Occipital lobe (tissue), 2 donors: ENCODE measurements around the gene CTDNEP1. TPM values are rescaled to one million over a fixed set of nuclear protein-coding genes. Genes with fewer than 3 reads are reported as not detected.

Source experiments
- DNase-seq: peaks from one replicate; lab custom pipeline; 2025; lab: John Stamatoyannopoulos, UW
- total RNA-seq: library from RNA; depleted of rRNA; stranded (reverse); fragments of >200 nt; gene quantifications from one replicate; pipeline ENCODE4 v1.2.3, GENCODE V29; 2014

The CTDNEP1 gene
- total RNA-seq, 1 donor from 2014 or later = 26.5 TPM

DNA sequence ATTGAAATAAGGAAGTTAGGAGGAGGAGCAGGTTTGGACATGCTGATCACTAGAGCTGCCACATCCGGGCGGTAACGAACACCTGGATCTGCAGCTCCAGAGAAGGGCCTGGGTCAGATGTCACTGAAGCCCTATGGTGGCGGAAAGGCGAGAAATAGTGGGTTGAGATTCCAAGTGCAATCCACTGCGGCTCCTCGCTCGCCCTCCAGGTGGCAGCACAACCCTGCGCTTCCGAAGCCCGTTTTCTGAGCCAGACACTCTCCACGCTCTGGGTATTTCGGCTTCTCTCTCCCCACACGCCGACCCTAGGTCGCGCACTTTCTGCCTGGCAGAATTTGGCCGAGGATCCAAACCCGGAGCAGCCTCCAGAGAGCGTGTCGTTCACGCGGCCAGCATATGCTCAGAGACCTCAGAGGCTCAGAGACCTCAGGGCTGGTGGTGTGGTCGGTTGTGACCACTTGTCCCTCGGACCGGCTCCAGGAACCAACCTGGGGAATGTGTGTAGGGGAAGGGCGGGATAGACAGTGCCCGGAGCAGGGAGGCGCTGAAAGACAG lies 29.1 kb upstream of the CTDNEP1 start:
- peak; percentile 54 for DNase-seq

DNA sequence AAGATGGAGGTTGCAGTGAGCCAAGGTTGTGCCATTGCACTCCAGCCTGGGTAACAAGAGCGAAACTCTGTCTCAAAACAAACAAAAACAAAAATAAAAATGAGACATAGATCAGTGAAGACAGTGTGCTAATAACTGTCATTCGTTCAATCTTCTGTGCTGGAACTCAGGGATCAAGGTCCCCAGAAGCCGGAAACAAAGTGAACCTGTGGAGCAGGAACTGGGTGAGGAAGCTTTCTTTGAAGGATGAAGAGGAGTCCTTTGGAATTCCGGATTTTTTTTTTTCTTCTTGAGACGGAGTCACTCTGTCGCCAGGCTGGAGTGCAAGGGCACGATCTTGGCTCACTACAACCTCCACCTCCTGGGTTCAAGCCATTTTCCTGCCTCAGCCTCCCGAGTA lies 27.9 kb upstream of the CTDNEP1 start:
- DNase-seq = no peak

GRCh38 chr17:7266784-7267183 lies 15.2 kb upstream of the CTDNEP1 start:
- no peak for DNase-seq

DNA sequence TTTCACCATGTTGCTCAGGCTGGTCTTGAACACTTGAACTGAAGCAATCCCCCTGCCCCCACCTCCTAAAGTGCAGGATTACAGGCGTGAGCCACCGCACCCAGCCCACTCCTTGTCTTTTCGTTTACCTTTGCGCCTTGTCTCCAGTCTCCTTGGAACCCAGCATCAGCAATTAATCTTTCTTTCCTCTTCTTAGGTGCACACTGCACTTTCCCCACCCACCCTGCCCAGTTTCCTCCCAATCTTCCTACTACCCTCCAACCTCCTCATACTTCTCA lies 12.2 kb upstream of the CTDNEP1 start:
- no peak for DNase-seq

DNA sequence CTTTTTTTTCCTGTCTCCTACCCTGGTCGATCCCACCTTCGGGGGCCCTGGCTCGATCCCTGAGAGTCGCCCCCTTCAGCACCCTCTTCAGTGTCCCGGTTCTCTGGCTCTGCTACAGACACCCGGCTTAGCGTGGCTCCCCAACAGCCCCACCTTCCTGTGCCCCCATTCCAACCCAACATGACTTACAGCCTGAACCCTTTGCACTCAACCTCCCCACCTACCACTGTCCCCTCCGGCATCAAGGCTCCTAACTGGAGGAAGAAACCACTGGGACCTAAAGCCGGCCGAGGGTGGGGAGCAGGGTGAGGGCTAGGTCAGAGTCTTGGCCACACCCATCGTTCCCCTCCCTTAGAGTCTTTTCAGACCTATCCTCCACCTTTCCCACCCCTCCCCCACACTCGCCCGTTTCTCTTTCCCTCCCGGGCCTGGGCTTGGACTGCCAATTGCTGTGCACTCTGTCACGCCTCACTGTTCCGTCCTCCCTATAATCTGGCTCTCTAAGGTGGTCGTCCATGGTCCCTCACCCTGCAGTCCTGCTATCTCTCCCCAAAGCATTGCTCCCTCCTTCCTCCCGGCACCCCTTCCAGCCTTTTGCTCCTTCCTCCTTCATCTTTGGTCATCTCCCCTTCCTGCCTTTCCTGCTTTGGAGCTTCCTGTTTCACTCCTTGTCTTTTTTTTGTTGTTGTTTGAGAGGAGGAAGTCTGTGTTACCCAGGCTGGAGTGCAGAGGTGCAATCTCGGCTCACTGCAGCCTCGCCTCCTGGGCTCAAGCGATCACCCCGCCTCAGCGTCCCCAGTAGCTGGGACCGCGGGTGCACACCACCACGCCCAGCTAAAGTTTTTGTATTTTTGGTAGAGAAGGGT lies 11.6 kb upstream of the CTDNEP1 start:
- no peak for DNase-seq

- no peak for DNase-seq
Measured at GRCh38 chr17:7262192-7262934, 10.8 kb upstream of the CTDNEP1 start, which contains the start of gene CLDN7. TSS of gene CLDN7 (minus strand) at chr17:7262478. CDS start at chr17:7262043, 435 bp downstream.

- DNase-seq = no peak
Measured at GRCh38 chr17:7261379-7262191, 10.1 kb upstream of the CTDNEP1 start.

DNA sequence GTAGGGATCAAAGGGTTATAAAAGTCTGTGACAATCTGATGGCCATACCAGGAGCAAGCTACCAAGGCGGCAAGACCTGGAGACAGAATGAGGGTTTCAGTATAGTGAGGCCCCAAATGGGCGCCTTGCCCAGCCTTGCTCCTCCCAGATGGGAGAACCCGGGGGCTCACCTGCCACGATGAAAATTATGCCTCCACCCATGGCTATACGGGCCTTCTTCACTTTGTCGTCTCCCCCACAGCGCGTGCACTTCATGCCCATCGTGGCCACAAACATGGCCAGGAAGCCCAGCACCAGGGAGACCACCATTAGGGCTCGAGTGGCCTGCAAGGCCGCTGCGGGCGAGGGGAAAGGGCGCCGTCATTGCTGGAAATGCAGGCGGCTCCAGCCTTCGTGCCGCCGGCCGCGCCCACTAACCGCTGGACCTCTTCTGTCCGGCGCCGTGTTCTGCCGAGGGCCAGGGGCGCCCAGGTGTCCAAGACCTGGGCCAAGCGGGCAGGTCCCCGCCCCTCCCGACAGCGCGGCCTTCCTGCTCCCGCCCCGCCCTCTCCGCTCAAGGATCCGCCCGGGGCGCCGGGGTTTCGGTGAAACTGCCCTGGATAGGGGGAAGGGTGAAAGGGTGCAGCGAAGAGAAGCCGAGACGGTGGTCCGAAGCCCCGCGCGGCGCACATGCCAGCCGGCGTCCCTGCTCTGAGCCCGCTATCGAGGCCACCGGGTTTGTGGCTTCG lies 9.3 kb upstream of the CTDNEP1 start:
- DNase-seq = no peak

DNA sequence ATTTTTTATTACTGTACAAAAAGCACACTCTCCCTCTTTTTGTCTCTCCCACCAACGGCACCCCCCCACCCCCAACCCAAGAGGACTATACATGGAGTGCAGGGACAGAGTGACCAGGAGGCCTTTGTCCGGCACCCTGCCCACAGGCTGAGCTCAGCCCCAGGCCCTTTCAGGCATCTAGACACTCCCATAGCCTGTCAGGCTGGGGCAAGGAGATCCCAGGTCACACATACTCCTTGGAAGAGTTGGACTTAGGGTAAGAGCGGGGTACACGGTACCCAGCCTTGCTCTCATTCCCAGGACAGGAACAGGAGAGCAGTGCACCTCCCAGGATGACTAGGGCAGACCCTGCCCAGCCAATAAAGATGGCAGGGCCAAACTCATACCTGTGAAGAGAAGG lies 8.6 kb upstream of the CTDNEP1 start:
- no peak for DNase-seq

DNA sequence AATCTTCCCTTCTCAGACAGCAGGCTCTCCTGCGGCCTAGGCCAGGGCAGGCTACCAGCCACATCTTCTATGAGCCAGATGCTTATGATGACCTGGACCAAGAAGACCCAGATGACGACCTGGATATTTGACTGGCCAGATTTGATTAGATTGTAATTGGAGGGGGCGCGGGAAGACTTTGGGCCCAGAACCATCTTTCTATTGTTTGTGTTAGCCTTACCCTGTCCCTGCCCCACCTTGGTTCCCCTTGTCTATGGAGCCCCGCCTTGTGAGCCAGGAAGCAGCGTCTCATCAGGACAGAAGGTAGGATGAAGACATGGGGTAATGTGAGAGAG lies 8.0 kb upstream of the CTDNEP1 start:
- no peak for DNase-seq

GRCh38 chr17:7258731-7259554 lies 7.4 kb upstream of the CTDNEP1 start:
- DNase-seq = no peak

GRCh38 chr17:7256766-7257456 lies 5.4 kb upstream of the CTDNEP1 start:
- no peak for DNase-seq

DNA sequence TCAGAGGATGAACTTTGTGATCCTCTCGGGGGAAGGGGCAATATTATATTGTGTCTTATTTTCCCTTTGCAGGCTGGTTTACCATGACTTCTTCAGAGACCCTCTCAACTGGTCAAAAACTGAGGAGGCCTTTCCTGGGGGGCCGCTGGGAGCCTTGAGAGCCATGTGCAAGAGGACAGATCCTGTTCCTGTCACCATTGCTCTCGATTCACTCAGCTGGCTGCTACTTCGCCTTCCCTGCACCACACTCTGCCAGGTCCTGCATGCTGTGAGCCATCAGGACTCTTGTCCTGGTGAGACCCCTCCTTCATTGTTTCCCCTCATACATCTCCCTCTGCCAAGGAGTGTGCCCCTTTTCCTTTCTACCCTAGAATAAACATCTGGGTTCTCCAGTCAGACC lies 3.0 kb upstream of the CTDNEP1 start:
- DNase-seq = no peak

DNA sequence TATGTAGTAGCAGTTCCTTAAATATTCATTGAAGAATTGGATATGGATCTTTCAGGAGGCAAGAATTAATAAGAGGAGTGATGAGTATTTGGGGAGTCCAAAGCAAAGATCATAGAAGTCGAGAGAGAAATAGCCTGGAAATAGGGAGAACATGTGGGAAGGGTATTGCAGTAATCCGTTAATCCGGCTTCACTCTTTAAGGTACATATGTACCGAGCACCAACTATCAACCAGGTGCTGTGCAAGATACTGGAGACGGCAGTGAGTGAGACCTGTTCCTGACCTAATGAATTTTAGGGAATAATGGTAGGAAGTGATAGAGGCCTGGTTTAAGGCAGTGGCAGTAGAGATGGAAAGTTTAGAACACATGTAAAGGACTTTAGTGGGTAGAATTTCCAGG lies 1.5 kb upstream of the CTDNEP1 start:
- no peak for DNase-seq

DNA sequence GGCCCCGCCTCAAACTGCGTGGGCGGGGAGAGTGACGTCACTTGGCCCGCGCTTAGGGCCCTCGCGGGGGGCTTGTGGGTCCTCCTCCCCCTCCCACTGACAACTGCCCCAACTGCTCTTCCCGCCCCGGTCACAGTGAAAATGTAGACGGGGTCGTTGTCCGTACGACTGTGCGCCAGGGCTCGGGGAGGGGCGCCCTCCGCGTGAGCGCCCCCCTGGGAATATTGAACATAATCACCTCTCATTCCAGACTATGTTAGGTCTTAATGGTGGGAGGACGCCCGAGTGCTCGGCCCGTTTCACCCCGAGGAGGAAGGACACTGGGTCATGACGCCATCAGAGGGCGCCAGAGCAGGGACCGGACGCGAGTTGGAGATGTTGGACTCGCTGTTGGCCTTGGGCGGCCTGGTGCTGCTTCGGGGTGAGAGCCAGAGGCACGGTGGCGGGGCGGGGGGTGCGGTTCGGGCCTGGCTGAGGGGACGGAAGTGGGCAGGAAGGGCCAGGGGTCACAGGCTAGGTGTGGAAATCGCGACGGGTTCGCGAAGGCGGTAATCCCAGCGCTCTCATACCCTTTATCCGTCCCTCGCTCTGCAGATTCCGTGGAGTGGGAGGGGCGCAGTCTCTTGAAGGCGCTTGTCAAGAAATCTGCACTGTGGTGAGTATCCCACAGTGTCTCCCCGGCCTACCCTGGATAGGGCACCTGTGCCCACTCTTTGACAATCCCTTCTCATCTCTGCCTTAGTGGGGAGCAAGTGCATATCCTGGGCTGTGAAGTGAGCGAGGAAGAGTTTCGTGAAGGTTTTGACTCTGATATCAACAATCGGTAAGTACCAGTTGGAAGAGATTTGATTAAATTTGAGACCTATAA lies 876 bp upstream of the CTDNEP1 start, which contains the start of gene ELP5:
ELP5 (plus strand) TSS at position 40 of the 868 bp plus-strand sequence; CDS start at position 376, 336 bp downstream.
- peak; percentile 87 for DNase-seq

- DNase-seq = no peak
Measured at GRCh38 chr17:7250695-7251627, 573 bp downstream of the CTDNEP1 start.

DNA sequence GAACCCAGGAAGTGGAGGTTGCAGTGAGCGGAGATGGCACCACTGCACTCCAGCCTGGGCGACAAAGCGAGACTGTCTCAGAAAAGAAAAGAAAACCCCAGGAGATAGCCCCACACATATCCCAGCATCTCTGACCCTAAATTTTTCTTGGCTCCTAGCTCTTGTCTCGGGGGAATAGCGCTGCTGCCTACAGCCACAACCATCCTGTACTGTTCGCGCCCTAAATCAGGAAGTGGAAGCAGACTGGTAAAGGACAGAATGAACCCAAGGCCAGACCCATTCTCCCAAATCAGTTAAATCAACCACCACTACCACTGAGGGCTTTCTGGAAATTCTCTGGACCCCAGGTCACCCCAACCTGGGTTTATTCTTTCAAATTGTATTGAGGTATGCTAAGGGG lies 1.7 kb downstream of the CTDNEP1 start:
- DNase-seq = no peak
